Central memory CD8-positive, alpha-beta T cell (primary cell): ENCODE measurements around the gene PIK3R6.
A peak's percentile ranks its signal among the peaks of the same experiment; 100 is the strongest.
"Not testable (repeated sequence)": the region's sequence is repeated elsewhere in the genome, so short reads cannot be mapped to it uniquely, and the experiment has no call there.

ENCODE experiments used
- ATAC-seq: fragments of 150-1000 bp; cut with Tn5 transposase; replicated peaks from 2 replicates; pipeline ENCODE4 v1.10.0; 2022; ENCODE audit warnings: mild to moderate bottlenecking, moderate FRiP score, moderate number of reproducible peaks; ENCODE audit not compliant: poor library complexity, severe bottlenecking; ENCODE audit errors: extremely low read depth
- DNase-seq, 2 donors: peaks; one replicate each; pipeline ENCODE4 v3.0.0; 2021; ENCODE audit warnings: low spot score in 2 of 2
- H3K27ac Mint-ChIP-seq: one replicate; pipeline ENCODE4 v1.8.0; 2022; ENCODE audit warnings: low read depth, mild to moderate bottlenecking, moderate library complexity, mixed read lengths
- H3K27me3 Mint-ChIP-seq: one replicate; pipeline ENCODE4 v1.8.0; 2022; ENCODE audit warnings: mixed read lengths
- H3K36me3 Mint-ChIP-seq: one replicate; pipeline ENCODE4 v1.8.0; 2022; ENCODE audit warnings: mild to moderate bottlenecking, moderate library complexity, mixed read lengths; ENCODE audit not compliant: insufficient read depth
- H3K4me1 Mint-ChIP-seq: one replicate; pipeline ENCODE4 v1.8.0; 2022; ENCODE audit warnings: mixed read lengths
- H3K4me3 Mint-ChIP-seq: one replicate; pipeline ENCODE4 v1.8.0; 2022; ENCODE audit warnings: mild to moderate bottlenecking, moderate library complexity, mixed read lengths
- H3K9me3 Mint-ChIP-seq: one replicate; pipeline ENCODE4 v1.8.0; 2022; ENCODE audit warnings: mixed read lengths

The PIK3R6 gene

GRCh38 chr17:8821446-8822105 lies 45.9 kb downstream of the PIK3R6 start:
- H3K27me3 Mint-ChIP-seq: peaks cover 19% of the 10 kb centered on the region
- H3K27ac Mint-ChIP-seq: no peak overlapping the region
- H3K4me3 Mint-ChIP-seq: no peak overlapping the region
- H3K4me1 Mint-ChIP-seq: no peaks in the 10 kb centered on the region
- DNase-seq (no peak), ATAC-seq (no peak)
- H3K9me3 Mint-ChIP-seq: no peaks in the 10 kb centered on the region
- no peaks in the 10 kb centered on the region for H3K36me3 Mint-ChIP-seq

GRCh38 chr17:8820311-8821010 lies 47.0 kb downstream of the PIK3R6 start:
- H3K27me3 Mint-ChIP-seq: peaks cover 19% of the 10 kb centered on the region
- no peaks in the 10 kb centered on the region for H3K4me1 Mint-ChIP-seq
- H3K9me3 Mint-ChIP-seq: no peaks in the 10 kb centered on the region
- ATAC-seq: no peak
- DNase-seq: no peak
- no peaks in the 10 kb centered on the region for H3K36me3 Mint-ChIP-seq
- H3K4me3 Mint-ChIP-seq: no peak overlapping the region
- H3K27ac Mint-ChIP-seq: no peak overlapping the region

DNA sequence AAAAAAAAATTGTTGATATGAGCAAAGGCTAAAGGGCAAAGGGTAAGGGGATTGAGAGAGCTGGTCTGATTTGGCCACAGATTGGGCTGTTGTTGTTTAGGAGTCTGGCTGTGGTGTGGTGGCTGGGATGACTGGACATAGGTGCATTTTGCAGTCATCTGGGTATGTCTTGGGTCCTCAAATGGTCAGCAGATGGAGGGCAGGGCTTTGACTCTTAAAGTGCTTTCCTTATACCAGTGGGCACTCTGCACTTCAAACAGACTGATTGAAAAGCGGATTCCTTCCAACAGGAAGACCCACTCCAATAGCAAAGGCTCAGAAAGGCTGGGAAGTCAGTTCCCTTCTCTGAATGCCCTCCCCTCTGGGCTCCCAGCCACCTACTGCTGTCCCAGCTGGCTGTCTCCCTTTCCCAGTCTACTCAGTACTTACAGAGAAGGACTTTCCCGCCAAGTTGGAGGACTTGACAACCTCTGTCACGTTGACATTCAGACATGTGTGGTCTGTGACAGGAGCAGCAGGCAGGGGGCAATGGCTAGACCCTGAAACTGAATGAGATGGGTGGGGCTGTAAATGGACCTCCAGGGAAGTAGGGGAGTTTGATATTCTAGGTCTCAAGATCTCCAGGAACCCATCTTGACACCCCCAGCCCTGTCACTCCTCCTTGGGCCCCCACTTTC lies 48.7 kb downstream of the PIK3R6 start:
- DNase-seq (no peak), ATAC-seq (no peak)
- no peak overlapping the region for H3K27ac Mint-ChIP-seq
- no peak overlapping the region for H3K4me3 Mint-ChIP-seq
- H3K27me3 Mint-ChIP-seq: peaks cover 34% of the 10 kb centered on the region
- peaks cover 1% of the 10 kb centered on the region for H3K9me3 Mint-ChIP-seq
- H3K36me3 Mint-ChIP-seq: no peaks in the 10 kb centered on the region
- H3K4me1 Mint-ChIP-seq: no peaks in the 10 kb centered on the region

GRCh38 chr17:8818047-8818446 lies 49.4 kb downstream of the PIK3R6 start:
- Mint-ChIP-seq H3K9me3 (peaks cover 5% of the 10 kb centered on the region), H3K4me1 (no peaks in the 10 kb centered on the region), H3K27ac (no peak overlapping the region), H3K4me3 (no peak overlapping the region), H3K27me3 (peaks cover 39% of the 10 kb centered on the region), H3K36me3 (no peaks in the 10 kb centered on the region)
- DNase-seq: no peak
- ATAC-seq: no peak

GRCh38 chr17:8806926-8807550 lies 60.4 kb downstream of the PIK3R6 start:
- Mint-ChIP-seq H3K27ac (no peak overlapping the region), H3K27me3 (peaks cover 8% of the 10 kb centered on the region), H3K36me3 (peaks cover 2% of the 10 kb centered on the region), H3K4me1 (peaks cover 6% of the 10 kb centered on the region), H3K4me3 (no peak overlapping the region), H3K9me3 (no peaks in the 10 kb centered on the region)
- DNase-seq: no peak
- peak; percentile 65 for ATAC-seq

DNA sequence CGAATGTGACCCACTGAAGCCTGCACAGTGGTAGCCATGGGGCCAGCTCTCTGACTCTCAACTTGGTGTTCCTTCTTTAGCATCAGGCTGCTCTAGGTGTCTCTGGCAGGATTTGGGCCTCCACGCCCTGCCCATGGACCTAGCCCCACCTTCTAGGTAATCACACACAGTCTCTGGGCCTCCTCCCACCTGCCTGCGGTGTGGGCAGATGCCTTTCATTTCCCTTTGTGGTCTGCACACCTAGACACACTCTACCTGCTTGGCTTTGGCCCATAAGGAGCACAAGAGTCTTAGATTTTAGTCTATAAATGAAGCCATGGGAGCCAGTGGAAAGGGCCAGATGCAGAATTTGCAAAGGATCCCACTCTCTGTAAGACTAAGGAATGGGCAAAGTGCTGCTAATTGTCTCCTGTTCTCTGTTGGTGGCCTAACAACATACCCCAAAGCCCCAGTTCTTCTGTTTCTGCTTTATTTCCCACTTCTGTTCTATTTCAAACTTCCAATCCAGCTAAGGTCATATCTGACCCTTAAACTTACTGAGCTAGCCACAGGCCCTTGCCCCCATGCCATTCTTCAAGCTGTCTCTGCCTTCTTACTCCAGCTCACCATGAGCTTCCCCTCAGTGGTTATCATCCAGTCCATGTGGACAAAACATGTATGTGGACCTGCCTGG lies 61.1 kb downstream of the PIK3R6 start:
- DNase-seq (no peak), ATAC-seq (no peak)
- Mint-ChIP-seq H3K4me1 (peaks cover 6% of the 10 kb centered on the region), H3K36me3 (peaks cover 2% of the 10 kb centered on the region), H3K27me3 (peaks cover 2% of the 10 kb centered on the region), H3K4me3 (no peak overlapping the region), H3K9me3 (no peaks in the 10 kb centered on the region), H3K27ac (no peak overlapping the region)

- H3K4me3 Mint-ChIP-seq, H3K27ac Mint-ChIP-seq, H3K27me3 Mint-ChIP-seq, DNase-seq, H3K36me3 Mint-ChIP-seq, H3K9me3 Mint-ChIP-seq, ATAC-seq, H3K4me1 Mint-ChIP-seq: not testable (repeated sequence)
Observed at GRCh38 chr17:8805396-8805795, 62.1 kb downstream of the PIK3R6 start.

GRCh38 chr17:8803531-8804420 lies 63.7 kb downstream of the PIK3R6 start:
- Mint-ChIP-seq H3K36me3 (peaks cover 6% of the 10 kb centered on the region), H3K4me1 (peaks cover 6% of the 10 kb centered on the region), H3K9me3 (no peaks in the 10 kb centered on the region), H3K4me3 (no peak overlapping the region), H3K27me3 (no peaks in the 10 kb centered on the region), H3K27ac (peak overlapping the region; percentile 32)
- ATAC-seq: no peak
- no peak for DNase-seq

GRCh38 chr17:8801135-8801840 lies 66.2 kb downstream of the PIK3R6 start:
- H3K4me3 Mint-ChIP-seq: no peak overlapping the region
- no peak overlapping the region for H3K27ac Mint-ChIP-seq
- H3K27me3 Mint-ChIP-seq: no peaks in the 10 kb centered on the region
- DNase-seq (no peak), ATAC-seq (no peak)
- no peaks in the 10 kb centered on the region for H3K9me3 Mint-ChIP-seq
- no peaks in the 10 kb centered on the region for H3K4me1 Mint-ChIP-seq
- peaks cover 6% of the 10 kb centered on the region for H3K36me3 Mint-ChIP-seq

DNA sequence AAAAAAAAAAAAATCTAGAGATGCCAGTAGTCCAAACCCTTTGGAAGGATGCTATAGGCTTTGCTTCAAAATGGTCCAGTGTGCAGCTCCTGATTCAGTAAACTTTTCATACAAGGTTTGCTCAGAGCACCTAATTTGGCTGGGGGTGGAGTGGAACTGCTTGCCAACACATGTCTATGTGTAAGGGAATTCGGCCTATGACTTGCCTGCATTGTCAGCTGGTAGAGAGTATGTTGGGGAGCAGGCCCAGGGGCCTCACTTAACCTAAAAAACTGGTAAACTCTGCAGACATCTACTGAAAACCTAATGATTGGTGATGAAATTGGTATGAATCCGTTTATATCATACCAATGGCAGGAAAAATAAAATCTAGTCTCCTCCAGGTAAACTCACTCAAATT lies 66.8 kb downstream of the PIK3R6 start:
- no peak overlapping the region for H3K27ac Mint-ChIP-seq
- no peaks in the 10 kb centered on the region for H3K9me3 Mint-ChIP-seq
- no peaks in the 10 kb centered on the region for H3K4me1 Mint-ChIP-seq
- peaks cover 6% of the 10 kb centered on the region for H3K36me3 Mint-ChIP-seq
- ATAC-seq (no peak), DNase-seq (no peak)
- no peak overlapping the region for H3K4me3 Mint-ChIP-seq
- H3K27me3 Mint-ChIP-seq: no peaks in the 10 kb centered on the region

DNA sequence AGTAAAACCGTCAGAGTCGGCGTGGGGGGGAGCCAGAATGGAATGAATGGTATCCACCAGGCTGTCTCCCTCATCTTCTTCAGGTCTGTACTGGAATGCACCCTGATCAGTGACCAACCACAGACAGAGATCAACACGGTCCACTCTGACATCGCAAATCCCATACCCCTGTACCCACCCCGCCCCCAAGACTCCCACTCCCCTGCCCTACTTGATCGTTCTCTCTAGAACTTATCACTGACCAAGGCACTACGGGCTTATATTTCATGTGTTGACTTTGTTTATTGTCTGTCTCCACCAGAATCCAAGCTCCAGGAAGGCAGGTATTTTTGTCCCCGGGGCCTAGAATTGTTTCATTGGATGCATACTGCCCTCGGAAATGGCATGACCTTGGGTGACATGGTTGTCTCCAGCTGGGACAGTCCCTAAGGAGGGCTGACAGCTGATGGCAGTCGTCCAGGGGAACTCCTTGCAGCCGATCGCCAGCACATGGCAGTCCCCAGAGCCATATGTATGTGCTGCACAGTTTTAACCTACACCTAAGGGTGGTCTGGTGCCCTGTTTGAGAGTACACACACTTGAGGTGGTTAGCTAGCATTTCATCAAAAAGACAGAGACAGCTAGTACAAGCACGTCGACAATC lies 67.8 kb downstream of the PIK3R6 start:
- peaks cover 8% of the 10 kb centered on the region for H3K36me3 Mint-ChIP-seq
- ATAC-seq: no peak

More for the DNA sequence above, 67.8 kb downstream of the PIK3R6 start:
- no peaks in the 10 kb centered on the region for H3K4me1 Mint-ChIP-seq
- H3K27ac Mint-ChIP-seq: no peak overlapping the region
- no peaks in the 10 kb centered on the region for H3K9me3 Mint-ChIP-seq
- no peaks in the 10 kb centered on the region for H3K27me3 Mint-ChIP-seq
- no peak overlapping the region for H3K4me3 Mint-ChIP-seq
- no peak for DNase-seq
